Measurements from ENCODE around the gene BBX. TPM values are rescaled to one million over a fixed set of nuclear protein-coding genes. Genes with fewer than 3 reads are reported as not detected.

Gene BBX
- total and polyA plus RNA-seq, 2 of the 4 experiments (the other 2 are of a cell fraction), result 13.6 to 107 TPM

DNA sequence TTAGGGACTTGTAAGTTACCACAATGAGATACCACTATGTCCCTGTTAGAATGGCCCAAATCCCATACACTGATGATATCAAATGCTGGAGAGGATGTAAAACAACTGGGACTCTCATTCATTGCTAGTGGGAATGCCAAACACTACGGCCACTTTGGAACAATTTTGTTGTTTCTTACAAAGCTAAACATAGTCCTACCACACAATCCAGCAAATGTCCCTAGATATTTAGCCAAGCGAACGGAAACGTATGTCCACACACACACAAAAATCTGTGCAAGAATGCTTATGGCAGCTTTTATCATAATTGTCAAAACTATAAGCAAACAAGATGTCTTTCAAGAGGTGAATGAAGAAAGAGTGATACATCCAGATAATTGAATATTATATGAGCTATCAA, 296.9 kb downstream of the BBX start:
- no peak for DNase-seq

More for the DNA sequence above, 296.9 kb downstream of the BBX start:
- H3K4me3 ChIP-seq (ENCODE audit: insufficient read depth, low read depth, low read length), result no peak overlapping the region
- intact Hi-C loops (cut with micrococcal nuclease), result no loop called here
- no peak overlapping the region for H4K5ac ChIP-seq (ENCODE audit: low read depth, low read length)
- H3K27me3 ChIP-seq (ENCODE audit: control insufficient read depth, insufficient read depth, low read length), result peaks cover 2% of the 10 kb centered on the region; the same call in 1 of the 2 replicates
- no TSS peak for BruUV-seq (replicated peaks)
- no peak overlapping the region for H2BK5ac ChIP-seq (ENCODE audit: low read depth, low read length, poor library complexity, severe bottlenecking)
- H4K20me1 ChIP-seq (ENCODE audit: insufficient read depth, low read length), result no peaks in the 10 kb centered on the region
- H3K9me1 ChIP-seq (ENCODE audit: insufficient read depth, low read length), result no peaks in the 10 kb centered on the region
- ChIA-PET CTCF (no interaction called here), POLR2A (ENCODE audit: unreplicated experiment) (no interaction called here)
- no peak overlapping the region for H2BK120ac ChIP-seq (ENCODE audit: low read depth, low read length)
- H3K36me3 ChIP-seq (ENCODE audit: control insufficient read depth, insufficient read depth, low read length), result no peaks in the 10 kb centered on the region
- no peak overlapping the region for H3K4me2 ChIP-seq (ENCODE audit: low read depth, low read length)
- WGBS, 2 experiments (ENCODE audit: extremely low coverage in 2 of 2, insufficient read length in 1 of 2), result no CpG with 5 or more reads among the region's 4 CpGs
- ATAC-seq (ENCODE audit: low read depth), result no peak
- no peak overlapping the region for H3K14ac ChIP-seq (replicated peaks; ENCODE audit: low read depth, low read length)
- H3K4me1 ChIP-seq (ENCODE audit: control insufficient read depth, insufficient read depth, low read length), result peaks cover 3% of the 10 kb centered on the region; the same call in 1 of the 2 replicates
- no peak overlapping the region for H2AK9ac ChIP-seq (replicated peaks; ENCODE audit: low read depth, low read length, poor library complexity)
- no peak overlapping the region for H3K9ac ChIP-seq (ENCODE audit: low read depth, low read length)
- no peak overlapping the region for H2AFZ ChIP-seq (replicated peaks; ENCODE audit: low read length, poor library complexity)
- H4K91ac ChIP-seq (ENCODE audit: insufficient read depth, low read depth, low read length), result no peak overlapping the region
- no peaks in the 10 kb centered on the region for H3K9me3 ChIP-seq (ENCODE audit: control insufficient read depth, insufficient read depth, low read length)
- in situ Hi-C loops (cut with MboI; ENCODE audit: low sequenced_read_pairs), result no loop called here
- no peak overlapping the region for H4K8ac ChIP-seq (ENCODE audit: low read depth in 2 of 2, low read length in 2 of 2)
- no peaks in the 10 kb centered on the region for H3K79me1 ChIP-seq (ENCODE audit: low read depth in 1 of 2, low read length in 2 of 2)
- H2BK20ac ChIP-seq (ENCODE audit: low read depth, low read length), result no peak overlapping the region
- H2BK15ac ChIP-seq (ENCODE audit: low read depth, low read length), result no peak overlapping the region
- no peak overlapping the region for H3K23ac ChIP-seq (ENCODE audit: low read depth, low read length)
- H3K18ac ChIP-seq (ENCODE audit: low read depth, low read length), result no peak overlapping the region
- no peak overlapping the region for H3K56ac ChIP-seq (ENCODE audit: extremely low read depth, insufficient read depth, low read length)
- H2AK5ac ChIP-seq (ENCODE audit: low read depth, low read length), result no peak overlapping the region
- H3K27ac ChIP-seq (ENCODE audit: insufficient read depth, low read length), result no peak overlapping the region
- H3K4ac ChIP-seq (ENCODE audit: low read depth, low read length), result no peak overlapping the region
- TF ChIP-seq RFX5 (IDR thresholded peaks at IDR 0.05; ENCODE audit: low read depth, low read length), result no peak
- no peak for TF ChIP-seq NFE2L2 (IDR thresholded peaks at IDR 0.05; ENCODE audit: low read depth, low read length)
- no peak for TF ChIP-seq RCOR1 (IDR thresholded peaks at IDR 0.05; ENCODE audit: insufficient replicate concordance, low read length)
- no peak for TF ChIP-seq BHLHE40 (IDR thresholded peaks at IDR 0.05; ENCODE audit: low read depth, low read length)
- TF ChIP-seq, protein P1, sequence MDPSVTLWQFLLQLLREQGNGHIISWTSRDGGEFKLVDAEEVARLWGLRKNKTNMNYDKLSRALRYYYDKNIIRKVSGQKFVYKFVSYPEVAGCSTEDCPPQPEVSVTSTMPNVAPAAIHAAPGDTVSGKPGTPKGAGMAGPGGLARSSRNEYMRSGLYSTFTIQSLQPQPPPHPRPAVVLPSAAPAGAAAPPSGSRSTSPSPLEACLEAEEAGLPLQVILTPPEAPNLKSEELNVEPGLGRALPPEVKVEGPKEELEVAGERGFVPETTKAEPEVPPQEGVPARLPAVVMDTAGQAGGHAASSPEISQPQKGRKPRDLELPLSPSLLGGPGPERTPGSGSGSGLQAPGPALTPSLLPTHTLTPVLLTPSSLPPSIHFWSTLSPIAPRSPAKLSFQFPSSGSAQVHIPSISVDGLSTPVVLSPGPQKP (IDR thresholded peaks at IDR 0.05; ENCODE audit: borderline replicate concordance, low read depth, low read length), result no peak
- TF ChIP-seq MXI1 (IDR thresholded peaks at IDR 0.05; ENCODE audit: borderline replicate concordance, low read depth, low read length), result no peak
- no peak for TF ChIP-seq FOS (IDR thresholded peaks at IDR 0.05; ENCODE audit: low read depth, low read length)
- TF ChIP-seq, protein P2, sequence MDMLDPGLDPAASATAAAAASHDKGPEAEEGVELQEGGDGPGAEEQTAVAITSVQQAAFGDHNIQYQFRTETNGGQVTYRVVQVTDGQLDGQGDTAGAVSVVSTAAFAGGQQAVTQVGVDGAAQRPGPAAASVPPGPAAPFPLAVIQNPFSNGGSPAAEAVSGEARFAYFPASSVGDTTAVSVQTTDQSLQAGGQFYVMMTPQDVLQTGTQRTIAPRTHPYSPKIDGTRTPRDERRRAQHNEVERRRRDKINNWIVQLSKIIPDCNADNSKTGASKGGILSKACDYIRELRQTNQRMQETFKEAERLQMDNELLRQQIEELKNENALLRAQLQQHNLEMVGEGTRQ (IDR thresholded peaks at IDR 0.05; ENCODE audit: low read depth, low read length), result no peak
- TF ChIP-seq, protein P3, sequence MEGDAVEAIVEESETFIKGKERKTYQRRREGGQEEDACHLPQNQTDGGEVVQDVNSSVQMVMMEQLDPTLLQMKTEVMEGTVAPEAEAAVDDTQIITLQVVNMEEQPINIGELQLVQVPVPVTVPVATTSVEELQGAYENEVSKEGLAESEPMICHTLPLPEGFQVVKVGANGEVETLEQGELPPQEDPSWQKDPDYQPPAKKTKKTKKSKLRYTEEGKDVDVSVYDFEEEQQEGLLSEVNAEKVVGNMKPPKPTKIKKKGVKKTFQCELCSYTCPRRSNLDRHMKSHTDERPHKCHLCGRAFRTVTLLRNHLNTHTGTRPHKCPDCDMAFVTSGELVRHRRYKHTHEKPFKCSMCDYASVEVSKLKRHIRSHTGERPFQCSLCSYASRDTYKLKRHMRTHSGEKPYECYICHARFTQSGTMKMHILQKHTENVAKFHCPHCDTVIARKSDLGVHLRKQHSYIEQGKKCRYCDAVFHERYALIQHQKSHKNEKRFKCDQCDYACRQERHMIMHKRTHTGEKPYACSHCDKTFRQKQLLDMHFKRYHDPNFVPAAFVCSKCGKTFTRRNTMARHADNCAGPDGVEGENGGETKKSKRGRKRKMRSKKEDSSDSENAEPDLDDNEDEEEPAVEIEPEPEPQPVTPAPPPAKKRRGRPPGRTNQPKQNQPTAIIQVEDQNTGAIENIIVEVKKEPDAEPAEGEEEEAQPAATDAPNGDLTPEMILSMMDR (conservative IDR thresholded peaks at IDR 0.05; ENCODE audit: low read depth, low read length), result no peak
- TF ChIP-seq POLR2A (IDR thresholded peaks at IDR 0.05; ENCODE audit: low read depth, low read length), result no peak
- no peak for TF ChIP-seq SMC3 (IDR thresholded peaks at IDR 0.05; ENCODE audit: low read depth, low read length)
- no peak for TF ChIP-seq MAZ (IDR thresholded peaks at IDR 0.05; ENCODE audit: borderline replicate concordance, low read depth, low read length)
- TF ChIP-seq RAD21 (IDR thresholded peaks at IDR 0.05; ENCODE audit: low read length), result no peak
- TF ChIP-seq CEBPB (IDR thresholded peaks at IDR 0.05; ENCODE audit: low read depth, low read length), result no peak
- no peak for TF ChIP-seq MAFK (IDR thresholded peaks at IDR 0.05; ENCODE audit: low read depth, low read length)
- TF ChIP-seq CHD1 (IDR thresholded peaks at IDR 0.05; ENCODE audit: low read depth, low read length), result no peak
- dilution Hi-C loops (cut with HindIII; ENCODE audit: low sequenced_read_pairs, unreplicated experiment), result no loop called here

All from IMR-90 (cell line).